GM21528 (cell line): ENCODE data around the gene TBC1D5.

ENCODE experiments used
- ATAC-seq: cut with Tn5 transposase; IDR thresholded peaks from one replicate; pipeline ENCODE4 v1.9.1; 2021; ENCODE audit warnings: mild to moderate bottlenecking, moderate library complexity; ENCODE audit not compliant: unreplicated experiment, low FRiP score

Gene TBC1D5

GRCh38 chr3:17322106-17322793 is 420.2 kb downstream of the TBC1D5 start:
- ATAC-seq, result peak; percentile 55

DNA sequence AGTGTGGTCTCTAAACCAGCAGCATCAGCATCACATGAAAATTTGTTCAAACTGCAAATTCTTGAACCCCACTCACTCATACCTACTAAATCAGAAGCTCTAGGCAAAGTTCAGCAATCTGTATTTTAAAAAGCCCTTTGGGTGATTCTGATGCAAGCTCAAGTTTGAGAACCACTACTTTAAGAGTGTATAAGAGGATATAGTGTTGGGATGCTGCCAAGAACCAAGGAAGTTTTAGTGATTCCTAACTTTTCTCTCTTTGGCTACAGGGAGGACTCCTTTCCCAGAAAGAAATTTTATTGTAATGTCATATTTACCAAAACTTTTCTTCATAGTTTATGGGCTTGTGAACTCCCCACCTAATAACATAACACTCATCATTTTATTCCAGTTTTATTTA is 422.2 kb downstream of the TBC1D5 start:
- no peak for ATAC-seq

GRCh38 chr3:17315897-17316296 is 426.5 kb downstream of the TBC1D5 start:
- no peak for ATAC-seq

DNA sequence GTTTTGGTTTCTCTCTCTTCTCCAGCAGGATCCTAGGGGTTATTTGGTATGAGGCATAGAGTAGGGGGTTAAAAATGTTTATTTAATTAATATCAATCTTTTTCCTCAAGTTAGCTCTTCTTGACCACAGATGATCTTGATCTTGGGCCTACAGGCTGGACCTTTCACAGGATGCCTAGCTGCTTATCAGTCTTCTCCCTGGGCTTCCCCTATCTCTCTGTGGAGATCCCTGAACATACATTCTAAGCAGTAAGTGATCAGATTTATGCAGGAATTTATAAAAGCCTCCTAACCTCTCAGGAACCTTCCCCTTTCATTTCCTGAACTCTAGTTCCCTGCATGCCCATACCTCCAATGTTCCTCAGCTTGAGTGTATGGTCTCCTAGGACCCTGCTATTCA is 428.3 kb downstream of the TBC1D5 start:
- no peak for ATAC-seq

GRCh38 chr3:17313746-17314145 is 428.7 kb downstream of the TBC1D5 start:
- ATAC-seq, result no peak

DNA sequence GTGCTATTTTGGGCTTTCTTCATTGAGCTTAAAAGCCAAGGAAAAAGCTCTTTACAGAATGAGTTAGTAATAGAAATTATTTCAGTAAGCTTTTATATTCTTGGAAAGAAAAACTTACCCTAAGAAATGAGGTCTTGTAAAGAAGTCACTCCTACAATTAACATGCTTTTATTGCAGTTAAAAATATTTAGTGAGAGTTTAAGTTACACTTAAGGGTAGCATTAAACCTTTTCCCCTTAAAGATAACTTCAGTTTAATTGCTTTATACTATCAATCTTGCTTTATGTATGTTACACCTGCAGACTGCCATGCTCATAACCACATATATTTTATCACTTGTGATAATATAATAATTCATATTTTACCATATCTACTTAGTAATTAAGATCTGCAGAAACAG is 431.4 kb downstream of the TBC1D5 start:
- no peak for ATAC-seq

DNA sequence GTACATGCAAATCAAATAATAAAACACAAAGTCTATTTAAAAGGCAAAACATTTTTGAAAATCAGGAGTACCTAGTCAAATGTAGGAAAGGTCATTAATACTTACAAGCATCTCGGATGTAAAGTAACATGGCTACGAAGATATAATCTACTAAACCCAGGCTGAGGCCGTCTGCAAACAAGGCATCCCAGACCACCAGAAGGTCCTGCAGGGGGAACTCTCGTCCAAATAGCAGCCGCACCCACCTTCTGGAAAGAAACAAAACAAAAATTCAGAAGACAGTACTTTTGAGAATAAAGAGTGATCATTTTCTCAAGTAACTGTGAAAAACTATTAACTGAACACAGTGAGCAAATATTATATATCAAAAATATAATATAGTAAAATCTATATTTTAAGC is 434.5 kb downstream of the TBC1D5 start:
- no peak for ATAC-seq

DNA sequence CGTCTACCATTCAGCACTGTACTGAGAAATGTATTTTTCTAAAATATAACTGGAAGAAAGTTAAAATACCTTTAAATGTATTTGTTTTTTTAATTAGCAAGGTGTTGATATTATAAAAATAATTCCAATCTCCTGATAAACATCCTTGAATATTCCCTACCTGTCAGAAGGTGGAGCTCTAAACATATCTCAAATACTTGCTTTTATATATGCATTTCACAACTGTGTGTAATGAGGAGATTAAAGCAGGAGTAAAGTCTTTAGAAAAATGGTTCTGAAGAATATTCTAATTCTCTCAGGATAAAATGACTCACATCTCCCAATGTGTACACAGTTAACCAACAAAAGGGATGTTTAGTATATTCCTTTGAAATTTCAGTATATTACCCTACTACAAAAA is 434.9 kb downstream of the TBC1D5 start:
- ATAC-seq, result no peak

DNA sequence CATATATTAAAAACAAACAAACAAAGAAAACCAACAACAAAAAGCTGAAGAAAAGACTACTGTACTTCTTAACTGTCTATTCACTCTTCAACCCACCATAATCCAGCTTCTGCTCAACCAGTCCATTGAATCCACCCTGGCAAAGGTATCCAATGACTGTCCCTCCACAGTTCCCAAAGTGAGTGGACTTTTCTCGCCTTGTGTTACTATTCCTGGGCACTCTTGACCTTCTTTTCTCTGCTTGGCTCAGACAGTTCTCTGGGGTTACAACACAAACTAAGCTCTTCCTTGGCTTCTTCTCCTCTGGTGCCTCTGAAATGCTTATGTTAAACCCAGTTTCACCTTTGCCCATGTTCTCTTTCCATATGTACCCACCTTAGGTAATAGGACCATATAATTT is 437.5 kb downstream of the TBC1D5 start:
- no peak for ATAC-seq

GRCh38 chr3:17302774-17303173 is 439.7 kb downstream of the TBC1D5 start:
- ATAC-seq, result no peak

GRCh38 chr3:17302170-17302569 is 440.3 kb downstream of the TBC1D5 start:
- no peak for ATAC-seq

GRCh38 chr3:17301271-17301670 is 441.2 kb downstream of the TBC1D5 start:
- no peak for ATAC-seq

GRCh38 chr3:17300441-17300840 is 442.0 kb downstream of the TBC1D5 start:
- no peak for ATAC-seq

DNA sequence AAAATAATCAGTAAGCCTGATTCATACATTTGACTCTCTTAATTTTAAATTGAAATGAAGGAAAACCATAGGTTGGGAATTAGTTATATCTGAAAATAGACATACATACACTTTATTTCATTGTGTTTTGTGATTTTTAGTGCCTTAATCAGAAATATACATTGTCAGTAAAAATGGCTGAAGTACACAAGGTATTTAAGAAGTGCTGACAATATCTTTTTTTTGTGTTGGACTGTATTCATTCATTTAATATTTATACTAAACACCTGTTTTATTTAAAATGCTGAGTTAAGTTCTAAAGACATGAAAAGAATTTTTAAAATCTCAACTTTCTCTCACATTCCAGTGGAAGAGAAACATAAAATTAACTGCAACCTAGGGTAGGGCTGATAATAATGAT is 444.4 kb downstream of the TBC1D5 start:
- ATAC-seq, result no peak

GRCh38 chr3:17292556-17292955 is 449.9 kb downstream of the TBC1D5 start:
- ATAC-seq, result no peak

DNA sequence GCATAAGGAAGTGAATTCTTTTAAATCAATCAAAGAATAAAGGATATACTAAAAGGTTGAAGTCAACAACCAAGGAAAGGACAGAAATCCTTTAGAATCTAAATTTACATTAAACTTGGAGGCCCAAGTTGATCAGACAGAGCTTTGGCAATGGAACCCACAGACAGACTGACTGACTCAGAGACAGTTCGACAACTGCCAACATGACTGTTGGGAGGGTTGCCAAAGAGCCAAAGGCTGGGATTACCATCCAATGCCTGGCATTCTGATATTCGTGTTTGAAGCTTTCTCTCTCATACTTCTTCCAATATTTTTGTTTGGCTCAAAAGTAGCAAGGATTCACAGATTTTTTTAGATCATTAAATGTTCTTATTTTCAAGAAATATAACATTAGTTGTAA is 451.5 kb downstream of the TBC1D5 start:
- ATAC-seq, result no peak

DNA sequence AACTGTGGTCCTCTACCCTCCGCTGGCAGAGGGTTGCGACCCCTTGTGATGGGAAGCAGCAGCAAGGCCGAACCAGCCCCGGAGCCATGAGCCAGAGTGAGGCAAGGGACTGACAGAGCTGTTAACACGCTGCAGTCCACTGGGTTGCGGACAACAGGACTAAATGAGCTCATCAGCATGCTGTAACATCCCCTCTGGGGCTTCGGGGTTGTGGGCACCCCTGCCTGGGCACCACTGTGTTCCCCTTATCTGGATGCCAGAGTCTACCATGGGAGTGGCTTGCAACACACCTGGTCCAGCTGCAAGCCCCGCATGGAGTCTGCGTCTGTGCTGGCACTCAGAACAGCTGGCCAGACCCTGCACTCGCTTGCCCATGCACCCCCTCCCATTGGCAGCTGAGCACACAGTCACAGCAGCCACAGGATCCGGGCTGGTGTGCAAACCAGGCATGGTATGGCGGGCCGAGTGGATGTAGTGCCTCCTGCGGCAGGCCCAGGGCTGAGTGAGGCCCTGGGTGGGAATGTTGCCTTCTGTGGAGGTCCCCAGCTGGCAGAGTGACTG is 453.5 kb downstream of the TBC1D5 start:
- ATAC-seq, result no peak

- no peak for ATAC-seq
Measured at GRCh38 chr3:17287006-17287689, 455.3 kb downstream of the TBC1D5 start.

- no peak for ATAC-seq
Measured at GRCh38 chr3:17278006-17278405, 464.4 kb downstream of the TBC1D5 start.

DNA sequence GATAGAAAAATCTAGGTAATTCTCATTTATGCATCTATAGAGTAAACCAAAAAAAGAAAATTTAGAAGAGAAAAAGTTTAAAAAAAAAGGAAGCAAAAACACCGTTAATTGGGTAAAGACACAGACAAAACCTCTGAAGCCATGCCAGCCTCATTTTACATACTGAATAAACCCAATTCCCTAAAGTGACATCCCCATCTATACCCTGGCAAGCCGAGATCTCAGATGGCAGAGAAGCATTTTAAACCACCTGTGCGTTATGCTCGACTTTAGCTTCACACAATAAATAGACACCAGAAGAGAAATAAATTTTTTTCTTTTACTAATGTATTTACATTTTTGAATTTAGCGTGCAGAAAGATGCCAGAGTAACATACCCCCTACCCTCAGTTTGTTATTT is 475.6 kb downstream of the TBC1D5 start:
- no peak for ATAC-seq

GRCh38 chr3:17261627-17262369 is 480.6 kb downstream of the TBC1D5 start:
- no peak for ATAC-seq
